AG09309 (cell line): ENCODE data around the gene SLC9C2.

ENCODE experiments used
- DNase-seq: peaks from one replicate; pipeline ENCODE4 v3.0.0-alpha.2; 2010; ENCODE audit warnings: low read depth
- H3K4me3 ChIP-seq: 2 replicates; pipeline ENCODE4 v1.5.1; 2011; ENCODE audit warnings: mild to moderate bottlenecking, low read depth, low read length, moderate library complexity; ENCODE audit not compliant: control insufficient read depth
- TF ChIP-seq, protein P1 (sequence below): IDR thresholded peaks from 2 replicates; pipeline ENCODE4 v1.5.1; 2011; ENCODE audit warnings: mild to moderate bottlenecking, low read depth, low read length, inconsistent platforms; ENCODE audit not compliant: insufficient read depth, control insufficient read depth; ENCODE audit errors: missing control alignments

SLC9C2 gene

DNA sequence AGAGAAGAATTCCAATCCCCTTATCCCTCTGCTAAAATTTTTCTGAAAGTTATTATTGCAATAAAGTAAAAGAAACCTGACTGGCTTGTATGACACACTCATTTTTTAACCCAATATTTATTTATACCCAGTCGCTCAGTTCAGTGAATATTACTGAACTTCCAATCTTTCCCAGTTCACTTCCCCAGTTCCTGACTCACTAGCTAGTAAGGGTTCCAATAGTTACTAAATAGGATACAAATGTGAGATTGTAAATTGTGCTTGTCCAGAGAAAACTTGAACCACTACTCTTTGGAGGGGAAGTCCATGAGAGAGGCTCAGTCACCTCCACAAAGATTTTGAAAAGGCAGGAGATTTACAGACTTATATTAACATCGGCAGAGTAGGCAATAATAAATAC lies 94.3 kb downstream of the SLC9C2 start:
- no peak for DNase-seq
- H3K4me3 ChIP-seq, result no peak overlapping the region

DNA sequence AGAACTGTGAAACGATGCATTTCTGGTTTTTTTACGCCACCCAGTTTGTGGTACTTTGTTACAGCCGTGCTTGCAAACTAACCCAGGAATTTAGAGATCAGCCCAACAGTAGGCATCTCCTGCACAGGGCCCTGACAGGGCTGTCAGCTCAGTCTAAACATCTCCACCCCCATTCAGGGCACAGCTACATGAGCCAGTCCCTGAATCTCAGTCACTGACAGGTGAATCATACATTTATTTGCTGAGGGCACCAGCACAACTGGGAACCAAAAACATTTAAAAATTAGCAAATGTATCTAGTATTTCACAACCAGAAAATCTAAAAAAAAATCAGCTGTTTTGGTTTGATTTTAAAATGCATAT lies 95.0 kb downstream of the SLC9C2 start:
- DNase-seq, result no peak

More for the DNA sequence above, 94.3 kb downstream of the SLC9C2 start:
- TF ChIP-seq, protein P1, sequence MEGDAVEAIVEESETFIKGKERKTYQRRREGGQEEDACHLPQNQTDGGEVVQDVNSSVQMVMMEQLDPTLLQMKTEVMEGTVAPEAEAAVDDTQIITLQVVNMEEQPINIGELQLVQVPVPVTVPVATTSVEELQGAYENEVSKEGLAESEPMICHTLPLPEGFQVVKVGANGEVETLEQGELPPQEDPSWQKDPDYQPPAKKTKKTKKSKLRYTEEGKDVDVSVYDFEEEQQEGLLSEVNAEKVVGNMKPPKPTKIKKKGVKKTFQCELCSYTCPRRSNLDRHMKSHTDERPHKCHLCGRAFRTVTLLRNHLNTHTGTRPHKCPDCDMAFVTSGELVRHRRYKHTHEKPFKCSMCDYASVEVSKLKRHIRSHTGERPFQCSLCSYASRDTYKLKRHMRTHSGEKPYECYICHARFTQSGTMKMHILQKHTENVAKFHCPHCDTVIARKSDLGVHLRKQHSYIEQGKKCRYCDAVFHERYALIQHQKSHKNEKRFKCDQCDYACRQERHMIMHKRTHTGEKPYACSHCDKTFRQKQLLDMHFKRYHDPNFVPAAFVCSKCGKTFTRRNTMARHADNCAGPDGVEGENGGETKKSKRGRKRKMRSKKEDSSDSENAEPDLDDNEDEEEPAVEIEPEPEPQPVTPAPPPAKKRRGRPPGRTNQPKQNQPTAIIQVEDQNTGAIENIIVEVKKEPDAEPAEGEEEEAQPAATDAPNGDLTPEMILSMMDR, result no peak

DNA sequence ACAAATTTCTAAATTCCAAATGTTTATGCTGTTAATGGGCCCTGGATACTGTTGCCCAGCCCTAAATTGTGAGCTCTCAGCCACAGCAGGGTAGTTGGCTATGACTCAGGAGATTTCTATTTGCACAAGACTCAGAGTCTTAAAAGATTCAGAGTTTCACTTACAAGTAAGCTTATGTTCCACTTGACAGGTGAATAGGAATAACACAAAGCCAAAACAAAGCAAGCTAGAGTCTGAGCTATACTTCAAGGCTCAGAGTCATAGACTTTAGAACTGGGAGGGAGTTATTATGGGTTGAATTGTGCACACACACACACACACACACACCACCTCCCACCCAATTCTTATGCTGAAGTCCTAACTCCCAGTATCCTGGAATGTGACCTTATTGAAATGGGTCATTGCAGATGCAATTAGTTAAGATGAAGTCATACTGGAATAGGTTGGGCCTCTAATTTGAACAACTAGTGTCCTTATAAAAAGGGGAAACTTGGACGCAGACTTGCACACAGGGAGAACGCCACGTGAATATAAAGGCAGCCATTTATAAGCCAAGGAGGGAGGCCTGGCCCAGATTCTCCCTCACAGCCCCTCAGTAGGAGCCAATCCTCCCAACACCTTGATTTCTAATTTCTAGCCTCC lies 95.5 kb downstream of the SLC9C2 start:
- peak; percentile 35 for DNase-seq
- no peak overlapping the region for H3K4me3 ChIP-seq

More for the DNA sequence above, 95.0 kb downstream of the SLC9C2 start:
- H3K4me3 ChIP-seq, result no peak overlapping the region
- TF ChIP-seq, protein P1, result no peak

DNA sequence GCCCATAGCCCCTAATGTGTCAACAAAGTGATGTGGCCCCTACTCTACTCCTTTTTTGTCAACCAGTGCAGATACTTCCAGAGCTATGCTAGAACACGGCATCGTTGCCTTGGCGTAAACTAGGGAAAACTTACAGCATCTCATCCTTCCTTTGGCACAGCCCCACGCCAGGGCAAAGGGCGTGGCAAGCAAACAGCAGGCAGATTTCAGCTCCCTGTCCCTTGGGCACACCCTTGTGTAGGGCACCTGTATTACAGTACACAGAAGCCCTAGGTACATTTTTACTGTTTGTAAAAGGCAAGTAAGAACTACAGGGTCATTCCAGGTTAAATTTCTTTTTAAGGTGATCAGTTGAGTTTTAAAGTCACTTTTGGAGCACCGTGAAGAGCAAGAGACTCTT lies 96.4 kb downstream of the SLC9C2 start:
- DNase-seq, result no peak
- TF ChIP-seq, protein P1, result no peak
- no peak overlapping the region for H3K4me3 ChIP-seq

More for the DNA sequence above, 95.5 kb downstream of the SLC9C2 start:
- TF ChIP-seq, protein P1, result no peak

DNA sequence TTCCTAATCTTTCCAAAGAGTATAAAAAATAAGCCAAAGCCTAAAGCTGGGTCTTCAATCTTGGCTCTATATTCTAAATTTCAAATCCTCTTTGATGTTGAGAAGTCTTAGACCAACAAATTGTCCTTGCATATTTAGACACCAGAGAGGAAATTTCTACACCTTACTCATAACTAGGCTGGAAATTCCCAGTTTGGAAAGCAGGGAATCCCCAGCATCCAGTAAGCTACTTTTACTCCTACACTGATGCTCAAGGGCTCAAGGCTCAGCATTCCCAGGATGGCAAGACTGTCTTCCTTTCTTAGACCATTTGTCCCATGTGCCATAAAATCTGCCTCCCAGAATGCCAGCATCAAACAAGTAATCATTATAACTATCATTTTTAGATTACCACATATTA lies 97.5 kb downstream of the SLC9C2 start:
- DNase-seq, result no peak
- no peak overlapping the region for H3K4me3 ChIP-seq
- TF ChIP-seq, protein P1, result no peak

DNA sequence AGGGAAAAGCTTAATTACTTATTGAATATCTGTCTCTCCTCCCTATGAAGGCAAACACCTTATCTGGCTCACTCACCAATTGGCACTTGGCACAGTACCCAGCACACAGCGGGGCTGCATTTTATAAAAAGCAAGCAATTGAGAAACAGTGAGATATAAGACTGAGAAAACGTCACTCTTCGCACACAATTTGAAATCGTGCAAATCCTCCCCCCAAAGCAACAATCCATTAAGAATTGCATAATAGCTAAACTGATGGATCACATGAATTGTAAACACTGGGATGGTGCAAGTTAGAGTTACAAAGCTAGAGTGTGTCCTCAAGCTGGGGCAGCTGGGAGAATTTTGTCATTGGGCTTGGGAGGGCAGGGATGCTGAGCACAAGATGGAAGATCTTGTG lies 98.6 kb downstream of the SLC9C2 start:
- TF ChIP-seq, protein P1, result no peak
- no peak for DNase-seq
- H3K4me3 ChIP-seq, result no peak overlapping the region
